KG1 (cell line): ENCODE data around the gene CD55.

ENCODE experiments used
- DNase-seq: peaks from one replicate; lab custom pipeline; 2025; lab: John Stamatoyannopoulos, UW

CD55 gene

GRCh38 chr1:207321079-207321789 lies at the start of gene CD55:
TSS of gene CD55 (plus strand) at chr1:207321678. CDS start at chr1:207321766, 88 bp downstream.
- peak; percentile 90 for DNase-seq

- no peak for DNase-seq
Measured at GRCh38 chr1:207274882-207275281, 46.6 kb upstream of the CD55 start.

GRCh38 chr1:207276465-207276864 lies 45.0 kb upstream of the CD55 start:
- no peak for DNase-seq

- DNase-seq: no peak
Measured at GRCh38 chr1:207277241-207277640, 44.2 kb upstream of the CD55 start.

GRCh38 chr1:207279652-207280051 lies 41.8 kb upstream of the CD55 start:
- no peak for DNase-seq

- no peak for DNase-seq
Measured at GRCh38 chr1:207280706-207281105, 40.8 kb upstream of the CD55 start.

- no peak for DNase-seq
Measured at GRCh38 chr1:207282058-207282457, 39.4 kb upstream of the CD55 start.

GRCh38 chr1:207282496-207283380 lies 38.7 kb upstream of the CD55 start:
- DNase-seq: no peak

- DNase-seq: no peak
Measured at GRCh38 chr1:207283421-207283820, 38.1 kb upstream of the CD55 start.

GRCh38 chr1:207284209-207284897 lies 37.1 kb upstream of the CD55 start:
- DNase-seq: no peak

- no peak for DNase-seq
Measured at GRCh38 chr1:207286786-207287468, 34.6 kb upstream of the CD55 start.

- no peak for DNase-seq
Measured at GRCh38 chr1:207288315-207288714, 33.2 kb upstream of the CD55 start.

GRCh38 chr1:207289756-207290155 lies 31.7 kb upstream of the CD55 start:
- DNase-seq: no peak

- DNase-seq: no peak
Measured at GRCh38 chr1:207291723-207292122, 29.8 kb upstream of the CD55 start.

GRCh38 chr1:207298186-207298585 lies 23.3 kb upstream of the CD55 start:
- DNase-seq: no peak

GRCh38 chr1:207298636-207299398 lies 22.7 kb upstream of the CD55 start:
- no peak for DNase-seq

- no peak for DNase-seq
Measured at GRCh38 chr1:207300970-207301369, 20.5 kb upstream of the CD55 start.

GRCh38 chr1:207302618-207303393 lies 18.7 kb upstream of the CD55 start:
- DNase-seq: no peak

GRCh38 chr1:207304710-207305488 lies 16.6 kb upstream of the CD55 start:
- DNase-seq: no peak

GRCh38 chr1:207305489-207305873 lies 16.0 kb upstream of the CD55 start:
- no peak for DNase-seq
